ENCODE data around the gene ZMYM5. TPM values are rescaled to one million over a fixed set of nuclear protein-coding genes. Genes with fewer than 3 reads are reported as not detected.

Gene ZMYM5
- total RNA-seq, 1 experiment from 2014 or later: 12.6 TPM

- H3K56ac ChIP-seq (ENCODE audit: insufficient read length, low read depth, low read length): no peak overlapping the region
- DNase-seq: no peak
- no peak overlapping the region for H3K14ac ChIP-seq (ENCODE audit: insufficient read depth, low read length)
- no peaks in the 10 kb centered on the region for H3K9me3 Mint-ChIP-seq
- H2BK120ac ChIP-seq (ENCODE audit: low read depth, low read length, poor library complexity, severe bottlenecking): no peak overlapping the region
- H3K36me3 Mint-ChIP-seq (ENCODE audit: insufficient read depth in 1 of 3, low read depth in 3 of 3): peaks cover 7 to 49% (median 47%) of the 10 kb centered on the region in 3 experiments
- H3K27me3 ChIP-seq (ENCODE audit: insufficient read depth, low read length): no peaks in the 10 kb centered on the region
- H4K8ac ChIP-seq (replicated peaks; ENCODE audit: insufficient read length, low read depth, low read length): no peak overlapping the region
- no peak overlapping the region for H4K5ac ChIP-seq (ENCODE audit: insufficient read length, low read depth, low read length)
- H3K23me2 ChIP-seq (ENCODE audit: insufficient read length, low read depth, low read length, poor library complexity, severe bottlenecking): no peaks in the 10 kb centered on the region
- H3K18ac ChIP-seq (ENCODE audit: insufficient read length, low read depth, low read length): no peak overlapping the region
- H2BK15ac ChIP-seq (ENCODE audit: low read depth, low read length): no peak overlapping the region
- no peak overlapping the region for H3K4me3 Mint-ChIP-seq
- H3K4ac ChIP-seq (ENCODE audit: low read depth, low read length): no peak overlapping the region
- H3K79me1 ChIP-seq (ENCODE audit: insufficient read depth, low read depth, low read length, poor library complexity, severe bottlenecking): peaks cover 3% of the 10 kb centered on the region
- H3K27ac ChIP-seq (ENCODE audit: insufficient read length, low read depth, low read length): no peak overlapping the region
- H2AK5ac ChIP-seq (ENCODE audit: insufficient read length, low read length): no peak overlapping the region
- H3T11ph ChIP-seq (ENCODE audit: low read length): no peak overlapping the region
- H3K27ac Mint-ChIP-seq: peak overlapping the region in 1 of 3 experiments; percentile 31; a peak in 1 of 7 replicates
- no peak overlapping the region for H2BK20ac ChIP-seq (ENCODE audit: low read depth, low read length, poor library complexity, severe bottlenecking)
- H2BK12ac ChIP-seq (ENCODE audit: insufficient read length, low read depth, low read length): no peak overlapping the region
- H3K4me1 Mint-ChIP-seq: no peaks in the 10 kb centered on the region
- no peak overlapping the region for H3K4me2 ChIP-seq (ENCODE audit: insufficient read depth, insufficient read length, low read length)
- TF ChIP-seq CTCF (conservative IDR thresholded peaks at IDR 0.05): no peak
- no peak overlapping the region for H2BK5ac ChIP-seq (ENCODE audit: insufficient read length, low read length)
- H3K9me3 ChIP-seq (ENCODE audit: control insufficient read depth, low read depth, low read length): no peaks in the 10 kb centered on the region
- no peak overlapping the region for H2AFZ ChIP-seq (ENCODE audit: low read length)
- no CpG with 5 or more reads among the region's 4 CpGs for WGBS (ENCODE audit: extremely low coverage, insufficient read length, low lambda C conversion rate)
- no peak overlapping the region for H3K9ac ChIP-seq (ENCODE audit: extremely low read depth, insufficient read length, low read length)
- H3K27me3 Mint-ChIP-seq (ENCODE audit: low read depth): no peaks in the 10 kb centered on the region
- no peak overlapping the region for H3K23ac ChIP-seq (ENCODE audit: insufficient read length, low read depth, low read length)
- no peak overlapping the region for H4K91ac ChIP-seq (ENCODE audit: insufficient read length, low read depth, low read length)
- no peaks in the 10 kb centered on the region for H3K79me2 ChIP-seq (ENCODE audit: insufficient read depth, low read length)
- no peaks in the 10 kb centered on the region for H3K4me1 ChIP-seq (ENCODE audit: insufficient read depth, low read length)
- H4K20me1 ChIP-seq (ENCODE audit: control insufficient read depth, insufficient read depth, insufficient read length): no peaks in the 10 kb centered on the region
Observed at GRCh38 chr13:19838865-19839275, 24.6 kb downstream of the ZMYM5 start.

Measured in H9 (cell line).